NCI-H2227 treated with DMSO at 0.1 percent for 48 hours (cell line): ENCODE data around the gene KIR2DL1.
"Not testable (repeated sequence)": the region's sequence is repeated elsewhere in the genome, so short reads cannot be mapped to it uniquely, and the experiment has no call there.

Experiments
- DNase-seq: peaks from one replicate; lab custom pipeline; 2025; lab: John Stamatoyannopoulos, UW

Gene KIR2DL1

GRCh38 chr19:54817670-54818536, 48.3 kb downstream of the KIR2DL1 start:
- DNase-seq, result no peak

GRCh38 chr19:54824416-54824815, 54.8 kb downstream of the KIR2DL1 start:
- DNase-seq, result not testable (repeated sequence)

GRCh38 chr19:54825326-54825725, 55.7 kb downstream of the KIR2DL1 start:
- DNase-seq, result not testable (repeated sequence)

GRCh38 chr19:54828064-54828463, 58.5 kb downstream of the KIR2DL1 start:
- not testable (repeated sequence) for DNase-seq

GRCh38 chr19:54832496-54832895, 62.9 kb downstream of the KIR2DL1 start, which contains the start of gene KIR2DS4:
Gene KIR2DS4 (plus strand): TSS chr19:54832676.
- not testable (repeated sequence) for DNase-seq
